Forelimb muscle (tissue), 1 donor: Measurements from ENCODE around the gene KMO. TPM values are rescaled to one million over a fixed set of nuclear protein-coding genes. Genes with fewer than 3 reads are reported as not detected.

Experiments used
- DNase-seq: peaks from one replicate; pipeline ENCODE4 v3.0.0-alpha.2; 2013; ENCODE audit warnings: low read depth
- polyA plus RNA-seq: library from polyadenylated mRNA; unstranded; fragments of 120-200 nt; gene quantifications from one replicate; pipeline ENCODE4 v1.2.1, GENCODE V29; 2013; ENCODE audit not compliant: insufficient read length

Gene KMO
- polyA plus RNA-seq, 1 donor = 0.08 TPM

DNA sequence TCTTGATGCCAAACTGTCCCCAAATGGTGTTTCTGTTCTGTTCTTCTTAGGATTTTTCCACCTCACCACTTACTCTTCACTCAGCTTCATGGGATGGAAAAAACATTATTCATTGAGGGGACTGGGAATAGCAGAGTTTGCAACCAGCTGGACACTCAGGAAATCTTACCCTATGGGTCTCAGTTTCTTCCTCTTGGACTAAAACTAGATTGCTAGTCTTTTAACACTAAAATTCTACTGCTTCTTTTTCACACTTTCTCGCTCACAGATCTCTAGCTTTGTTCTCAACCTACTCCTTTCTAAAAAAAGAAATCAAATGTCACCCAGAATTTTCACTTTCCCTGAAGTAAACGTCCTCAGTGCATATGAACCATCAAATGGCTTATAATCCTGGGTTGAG, 4.8 kb downstream of the KMO start:
- DNase-seq = no peak

DNA sequence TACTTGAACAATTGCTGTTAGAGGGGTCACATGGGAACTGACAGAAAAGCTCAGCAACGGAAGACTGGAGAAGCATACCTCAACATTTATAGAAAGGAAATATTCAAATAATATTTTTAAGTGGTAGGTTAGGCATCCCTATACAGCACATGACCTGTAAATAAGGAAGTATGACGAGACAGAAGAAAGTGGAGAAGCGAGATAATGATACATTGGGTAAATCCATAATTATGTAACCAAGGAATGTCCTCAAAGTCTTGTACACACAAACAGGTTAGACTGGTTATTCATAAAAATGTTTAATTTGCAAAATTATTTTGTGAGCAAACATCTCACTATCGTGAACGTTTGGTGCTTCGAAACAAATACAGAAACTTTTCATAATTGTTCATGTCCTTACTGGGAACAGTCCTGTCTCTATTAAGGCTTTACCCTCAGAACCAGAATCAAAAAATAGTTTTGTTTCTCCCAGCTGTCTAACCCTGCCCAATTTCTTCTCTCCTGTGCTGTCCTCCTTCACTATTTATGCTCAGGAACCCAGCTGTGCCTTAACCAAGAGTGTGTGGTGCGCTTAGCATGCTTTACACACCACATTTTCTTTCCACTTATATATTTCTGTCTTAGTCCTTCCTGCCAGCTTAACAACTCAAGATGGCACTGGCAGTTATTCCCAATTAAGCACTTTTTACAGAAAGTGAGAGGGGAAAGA, 10.2 kb downstream of the KMO start:
- DNase-seq = no peak

GRCh38 chr1:241548008-241548407, 15.8 kb downstream of the KMO start:
- no peak for DNase-seq

DNA sequence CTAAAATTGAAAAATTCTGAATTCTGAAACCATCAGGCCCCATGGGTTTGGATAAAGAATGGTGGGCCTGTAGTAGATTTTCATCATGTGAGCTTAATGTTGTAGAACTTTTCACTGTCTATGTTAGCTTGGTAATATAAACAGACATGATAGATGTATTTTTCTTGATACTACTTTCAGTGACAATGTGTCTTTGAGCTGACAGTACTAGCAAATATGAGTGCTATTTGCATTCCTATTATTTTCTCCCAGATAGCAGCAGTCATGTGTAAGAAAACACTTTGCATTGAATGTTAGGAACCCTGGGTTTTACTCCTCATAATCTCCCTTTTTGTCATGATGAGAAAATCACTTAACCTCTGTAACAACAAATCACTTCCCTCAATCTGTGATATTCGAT, 18.1 kb downstream of the KMO start:
- no peak for DNase-seq

DNA sequence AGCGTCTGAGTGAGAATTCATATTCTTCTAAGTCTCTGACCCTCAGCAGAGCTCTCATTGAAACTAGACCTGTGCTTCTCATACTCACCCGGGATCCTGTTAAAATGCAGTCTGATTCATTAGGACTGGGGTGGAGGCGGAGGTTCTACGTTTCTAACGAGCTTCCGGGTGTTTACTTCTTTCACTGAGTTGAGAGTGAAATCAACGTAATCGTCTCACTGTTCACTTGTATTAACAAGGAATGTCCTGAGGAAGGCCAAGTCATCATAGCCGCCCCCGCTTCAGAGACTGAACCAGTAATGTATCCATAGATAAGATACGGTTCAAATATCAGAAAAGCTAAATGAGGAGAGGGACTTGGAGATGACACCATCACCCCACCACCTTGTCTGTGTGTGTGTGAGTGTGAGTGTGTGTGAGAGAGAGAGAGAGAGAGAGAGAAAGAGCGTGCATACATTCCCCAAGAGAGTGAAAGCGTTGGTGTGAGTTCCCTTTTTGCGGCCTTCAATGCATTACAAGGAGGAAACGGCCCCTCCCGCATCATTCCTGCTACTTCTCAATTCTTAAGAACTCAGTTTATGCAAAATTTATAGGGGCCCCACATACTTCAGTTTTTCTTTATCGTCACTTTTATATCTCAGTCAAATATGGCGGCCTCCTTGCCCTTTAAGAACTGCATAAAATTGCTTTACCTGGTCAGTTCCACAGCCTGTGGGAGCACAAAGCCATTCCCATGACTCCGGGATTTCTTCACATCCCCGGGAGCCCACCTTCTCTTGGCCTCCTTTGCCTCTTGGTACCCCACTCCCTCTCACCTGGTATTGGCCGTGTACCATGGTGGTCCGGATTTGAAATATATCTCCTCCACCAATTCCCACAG, 19.8 kb downstream of the KMO start:
- no peak for DNase-seq

- DNase-seq = no peak
These were observed 21.9 kb downstream of the KMO start for GRCh38 chr1:241553886-241554592.

DNA sequence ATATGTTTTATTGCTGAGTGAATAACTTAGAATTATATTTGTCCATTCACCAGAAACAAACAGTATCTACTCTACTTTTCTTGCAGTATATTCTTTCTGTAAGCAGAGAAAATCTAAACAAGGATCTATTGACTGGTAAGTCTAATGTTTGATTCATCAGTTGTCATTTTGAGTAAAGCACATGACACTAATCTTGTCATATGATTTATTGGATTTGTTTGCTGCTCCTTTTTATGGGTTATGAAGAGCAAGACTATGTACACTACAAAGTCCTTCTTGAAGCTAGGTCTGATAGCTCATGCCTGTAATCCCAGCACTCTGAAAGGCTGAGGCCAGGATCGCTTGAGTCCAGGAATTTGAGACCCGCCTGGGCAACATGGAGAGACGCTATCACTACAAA, 23.3 kb downstream of the KMO start:
- DNase-seq = no peak

GRCh38 chr1:241557031-241557430, 24.9 kb downstream of the KMO start:
- DNase-seq = no peak

DNA sequence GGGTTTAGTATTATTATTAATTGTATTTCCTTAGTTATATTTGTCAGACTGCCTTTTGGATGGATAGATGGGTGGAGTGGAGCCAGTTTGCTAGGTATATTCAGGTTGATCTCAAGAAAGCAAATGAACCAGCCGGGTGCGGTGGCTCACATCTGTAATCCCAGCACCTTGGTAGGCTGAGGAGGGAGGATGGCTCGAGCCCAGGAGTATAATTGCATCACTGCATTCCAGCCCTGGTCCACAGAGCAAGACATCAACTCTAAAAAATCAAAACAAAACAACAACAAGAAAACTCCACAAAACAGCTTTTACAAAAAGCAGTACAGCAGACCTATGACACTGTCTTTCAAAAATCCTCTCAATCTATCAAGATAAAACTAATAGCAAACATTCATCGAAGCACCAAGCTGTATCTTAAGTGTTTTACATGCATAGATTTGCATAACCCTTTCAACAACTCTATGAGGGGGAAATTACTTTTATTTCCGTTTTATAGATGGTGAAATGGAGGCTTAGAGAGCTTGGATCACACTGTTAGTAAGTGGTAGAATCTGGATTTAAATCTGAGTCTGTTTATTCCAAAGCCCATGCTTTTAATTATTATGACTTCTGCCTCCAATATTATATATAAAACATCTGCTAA, 25.5 kb downstream of the KMO start:
- no peak for DNase-seq

GRCh38 chr1:241560146-241560848, 28.1 kb downstream of the KMO start:
- no peak for DNase-seq

DNA sequence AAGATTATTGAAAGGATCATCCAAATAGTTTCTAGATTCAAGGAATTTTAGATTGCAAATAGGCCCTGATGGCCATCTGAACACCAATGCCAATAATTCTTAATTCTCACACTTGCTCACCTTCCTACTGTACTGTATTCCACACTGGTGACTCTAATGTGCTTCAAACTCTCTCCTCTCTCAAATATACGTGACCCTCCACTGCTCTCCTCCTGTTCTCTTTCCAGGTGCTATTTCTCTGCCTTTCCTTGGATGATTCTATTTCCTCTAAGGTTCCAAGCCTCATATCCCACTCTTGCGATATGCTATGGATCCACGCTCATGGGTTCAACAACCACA, 28.6 kb downstream of the KMO start:
- no peak for DNase-seq

GRCh38 chr1:241569848-241570247, 37.7 kb downstream of the KMO start:
- DNase-seq = no peak

DNA sequence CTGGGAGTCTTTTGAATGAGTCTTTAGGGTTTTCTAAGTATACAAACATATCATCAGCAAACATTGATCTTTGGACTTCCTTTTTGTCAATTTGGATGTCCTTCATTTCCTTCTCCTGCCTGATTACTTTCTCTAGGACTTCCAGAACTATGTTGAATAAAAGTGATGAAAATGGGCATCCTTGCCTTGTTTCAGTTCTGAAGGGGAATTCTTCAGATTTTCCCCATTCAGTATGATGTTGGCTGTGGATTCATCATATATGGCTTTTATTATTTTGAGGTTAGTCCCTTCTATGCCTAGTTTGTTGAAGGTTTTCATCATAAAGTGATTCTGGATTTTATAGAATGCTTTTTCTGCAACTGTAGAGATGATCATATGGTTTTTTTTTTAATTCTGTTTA, 42.0 kb downstream of the KMO start:
- DNase-seq = no peak

- DNase-seq = no peak
These were observed 47.3 kb downstream of the KMO start for GRCh38 chr1:241579434-241579833.

DNA sequence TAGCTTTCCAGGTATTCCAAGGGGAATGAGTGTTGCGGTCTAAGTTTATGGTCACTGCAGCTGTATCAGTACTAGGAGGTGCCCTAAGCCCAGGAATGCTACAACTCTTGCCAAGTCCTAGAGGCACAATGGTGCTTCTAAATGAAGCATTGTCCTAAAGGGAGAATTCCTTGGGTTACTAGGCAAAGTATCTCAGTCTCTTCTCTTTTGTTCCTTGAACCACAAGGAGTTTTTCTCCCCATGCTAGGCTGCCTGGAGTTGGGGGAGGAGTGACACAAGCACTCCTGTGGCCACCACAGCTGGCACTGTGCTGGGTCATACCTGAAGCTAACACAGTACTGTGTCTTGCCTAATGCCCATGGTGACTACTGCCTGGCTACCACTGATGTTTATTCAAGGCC, 50.7 kb downstream of the KMO start:
- DNase-seq = no peak

DNA sequence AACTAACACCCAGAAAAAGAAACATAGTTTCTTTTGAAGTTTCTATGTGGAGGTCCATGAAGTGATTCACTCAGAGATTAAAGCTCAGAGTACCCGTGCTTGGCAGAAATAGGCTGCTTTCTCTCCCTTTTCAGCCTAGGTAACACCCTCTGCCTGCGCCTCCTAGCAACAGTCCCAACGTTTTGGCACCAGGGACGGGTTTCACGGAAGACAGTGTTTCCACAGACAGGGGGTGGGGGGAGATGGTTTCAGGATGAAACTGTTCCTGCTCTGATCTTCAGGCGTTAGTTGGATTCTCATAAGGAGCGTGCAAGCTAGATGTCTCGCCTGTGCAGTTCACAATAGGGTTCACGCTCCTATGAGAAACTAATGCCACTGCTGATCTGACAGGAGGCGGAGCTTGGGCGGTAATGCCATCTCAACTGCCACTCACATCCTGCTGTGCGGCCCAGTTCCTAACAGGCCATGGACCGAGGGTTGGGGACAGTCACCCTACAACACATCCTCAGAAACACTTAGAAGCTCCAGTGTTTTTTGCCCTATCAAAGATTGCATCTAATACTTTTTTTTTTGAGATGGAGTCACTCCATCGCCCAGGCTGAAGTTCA, 54.8 kb downstream of the KMO start:
- no peak for DNase-seq

DNA sequence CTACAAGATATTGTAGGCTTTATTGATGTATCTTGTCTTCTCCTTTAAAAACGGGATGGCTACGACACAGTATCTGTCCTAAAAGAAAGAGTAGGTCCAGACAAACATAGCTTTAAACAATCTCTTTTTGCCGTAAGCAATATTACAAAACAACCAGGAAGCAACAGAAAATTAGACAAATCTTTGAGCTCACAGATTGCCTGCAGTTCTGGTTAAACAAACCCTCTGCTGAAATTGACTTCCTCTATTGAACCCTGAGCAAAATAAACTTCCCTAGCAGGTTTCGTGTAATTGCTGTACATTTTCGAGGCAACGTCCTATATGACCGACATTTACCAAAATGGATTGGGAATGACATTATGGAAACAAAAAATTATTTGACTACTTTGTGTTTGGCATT, 57.3 kb downstream of the KMO start:
- DNase-seq = no peak

GRCh38 chr1:241590719-241591118, 58.5 kb downstream of the KMO start:
- no peak for DNase-seq

DNA sequence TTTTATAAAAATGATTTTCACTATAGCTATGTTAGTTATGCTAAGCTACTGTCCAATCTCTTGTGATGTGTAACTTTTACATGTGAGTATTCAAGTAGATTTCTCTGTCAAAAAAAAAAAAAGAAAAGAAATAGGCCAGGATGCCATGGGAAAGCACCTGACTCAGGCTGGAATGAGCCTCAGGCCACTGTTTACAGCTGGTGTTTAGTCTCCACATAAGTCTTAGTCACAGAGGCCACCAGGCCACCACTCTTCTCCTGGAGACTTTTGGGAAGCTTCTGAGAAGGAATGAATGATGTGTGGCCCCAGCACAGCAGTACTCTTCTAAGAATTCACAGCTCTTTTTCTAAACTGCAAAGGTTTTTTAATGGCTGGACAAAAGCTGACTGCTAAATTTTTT, 59.1 kb downstream of the KMO start:
- no peak for DNase-seq

GRCh38 chr1:241591736-241592135, 59.6 kb downstream of the KMO start:
- DNase-seq = no peak

GRCh38 chr1:241592273-241592958, 60.2 kb downstream of the KMO start:
- no peak for DNase-seq
